Right lobe of liver (tissue), 6 donors: ENCODE data around the gene SLC37A4. TPM values are rescaled to one million over a fixed set of nuclear protein-coding genes. Genes with fewer than 3 reads are reported as not detected.
"Not testable (repeated sequence)": the region's sequence is repeated elsewhere in the genome, so short reads cannot be mapped to it uniquely, and the experiment has no call there.

Source experiments
- ATAC-seq, 4 donors: fragments of 200-7000 bp; cut with Tn5 transposase; one replicate each; pipeline ENCODE4 v1.9.1; 2020; ENCODE audit warnings: mild to moderate bottlenecking in 4 of 4, moderate library complexity in 4 of 4
- DNase-seq, 3 donors: peaks; one replicate each; pipeline ENCODE4 v3.0.0-alpha.2; 2020
- H3K27ac ChIP-seq, 3 donors: fragments of 200-600 bp; one replicate each; pipeline ENCODE4 v1.8.0; 2022
- H3K27me3 ChIP-seq, 2 donors: fragments of 200-600 bp; one replicate each; pipeline ENCODE4 v1.8.0; 2022
- H3K36me3 ChIP-seq, 4 donors: fragments of 200-600 bp; sonication (generic) in 1 of 4; one replicate each; pipeline versions ENCODE4 v1.5.1 to v1.8.0; 2017 to 2022; ENCODE audit warnings: control low read depth in 1 of 4
- H3K4me1 ChIP-seq, 4 donors: fragments of 200-600 bp; sonication (generic) in 1 of 4; one replicate each; pipeline versions ENCODE4 v1.5.1 to v1.8.0; 2017 to 2022; ENCODE audit warnings: control low read depth in 1 of 4
- H3K4me3 ChIP-seq, 3 donors: fragments of 200-600 bp; one replicate each; pipeline ENCODE4 v1.8.0; 2022
- H3K9me3 ChIP-seq, 4 donors: fragments of 200-600 bp; sonication (generic) in 1 of 4; one replicate each; pipeline versions ENCODE4 v1.5.1 to v1.8.0; 2017 to 2022; ENCODE audit warnings: control low read depth in 1 of 4
- CTCF ChIP-seq, 4 donors: fragments of 200-600 bp in 3 of 4; fragments of 450-650 bp in 1 of 4; IDR thresholded peaks; one replicate each; pipeline versions ENCODE4 v1.5.1 to v1.8.0; 2016 to 2022; ENCODE audit warnings: antibody characterized with exemption in 4 of 4, mild to moderate bottlenecking in 2 of 4
- POLR2A ChIP-seq: fragments of 450-650 bp; IDR thresholded peaks from one replicate; pipeline ENCODE4 v1.6.1; 2017; ENCODE audit warnings: antibody characterized with exemption, mild to moderate bottlenecking
- WGBS: methylation state at CpG from one replicate; pipeline ENCODE4 v1.1.6; 2018; ENCODE audit warnings: low coverage, low lambda C conversion rate; ENCODE audit not compliant: insufficient coverage; ENCODE audit errors: missing lambda C conversion rate; 5-methylcytosine and 5-hydroxymethylcytosine counted together
- intact Hi-C, 2 donors: fragments of 100-400 bp; cut with DNase I; formaldehyde crosslinking; loops; one replicate each; pipeline versions ENCODE4 v1.11.2 to v1.14.1; 2022
- total RNA-seq, 6 experiments: library from RNA; depleted of rRNA in 2 of 6; stranded (reverse); fragments of >200 nt in 2 of 6; fragmentation: NEBNext Ultra II Directional in 3 of 6; extraction: Animal tissue kit (Norgen Biotek cat#: 25700) in 3 of 6; gene quantifications; one replicate each; pipeline versions ENCODE4 v1.1.0 to v1.2.4, GENCODE V29; 2016 to 2023
- donor health status: DM: no; HTN: yes; CAD: no.
- donor health status: DM: no; HTN: no; CAD: no.
- donor health status: DM: no; HTN: no; CAD: no.
- donor health status: DM: no; HTN: yes; CAD: no.
- donor health status: DM: no; HTN: yes; CAD: no.

SLC37A4 gene
- total RNA-seq, 6 experiments from 2014 or later = 78.5 to 177 (median 147) TPM

GRCh38 chr11:119018074-119018938 lies 12.4 kb downstream of the SLC37A4 start, which contains the start of the genes RPS25 and TRAPPC4:
Gene RPS25, minus strand, starts transcription at chr11:119018343. Its CDS starts 59 bp downstream, at chr11:119018284.
Gene TRAPPC4, plus strand, starts transcription at chr11:119018766. Its CDS starts 30 bp downstream, at chr11:119018796.
- H3K4me1 ChIP-seq = peaks cover 0 to 51% (median 23%) of the 10 kb centered on the region in 4 donors
- intact Hi-C loops = no loop called here
- ATAC-seq (peak; percentile 82 to 92 (median 86)), DNase-seq (peak; percentile 95 to 97 (median 96))
- H3K36me3 ChIP-seq = peaks cover 0 to 44% (median 14%) of the 10 kb centered on the region in 4 donors
- peak within 1 kb of the TSS; percentile 77 to 90 (median 81) for H3K4me3 ChIP-seq
- no peaks in the 10 kb centered on the region for H3K9me3 ChIP-seq
- peak; percentile 63 for TF ChIP-seq POLR2A
- TF ChIP-seq CTCF (IDR thresholded peaks at IDR 0.05) = peak in 1 of 4 donors; percentile 16
- no peaks in the 10 kb centered on the region for H3K27me3 ChIP-seq
- WGBS = under 1% methylated on average over 54 of the region's 63 CpGs
- H3K27ac ChIP-seq = peak within 1 kb of the TSS; percentile 64 to 85 (median 85)

GRCh38 chr11:119017377-119017776 lies 13.3 kb downstream of the SLC37A4 start:
- peaks cover 0 to 41% (median 17%) of the 10 kb centered on the region in 4 donors for H3K4me1 ChIP-seq
- peak overlapping the region; percentile 77 to 90 (median 81) for H3K4me3 ChIP-seq
- ATAC-seq, intact Hi-C loops, H3K27me3 ChIP-seq, H3K9me3 ChIP-seq, DNase-seq: not testable (repeated sequence)
- 2% methylated on average over 10 of the region's 10 CpGs for WGBS
- peaks cover 0 to 43% (median 15%) of the 10 kb centered on the region in 4 donors for H3K36me3 ChIP-seq
- peak overlapping the region in 2 of 3 donors; percentile 85 for H3K27ac ChIP-seq

- DNase-seq = no peak
- H3K27ac ChIP-seq = no peak overlapping the region
Observed at GRCh38 chr11:119016216-119017009, 14.3 kb downstream of the SLC37A4 start.

GRCh38 chr11:119015054-119015611 lies 15.5 kb downstream of the SLC37A4 start:
- intact Hi-C loops = no loop called here
- TF ChIP-seq POLR2A (no peak), CTCF (IDR thresholded peaks at IDR 0.05) (peak in 3 of 4 donors; percentile 27 to 30 (median 27))
- no peak for DNase-seq
- Histone ChIP-seq H3K36me3 (peaks cover 0 to 46% (median 15%) of the 10 kb centered on the region in 4 donors), H3K27ac (no peak overlapping the region), H3K9me3 (no peaks in the 10 kb centered on the region), H3K27me3 (no peaks in the 10 kb centered on the region), H3K4me1 (peaks cover 0 to 19% (median 9%) of the 10 kb centered on the region in 4 donors), H3K4me3 (no peak overlapping the region)
- no peak for ATAC-seq
- WGBS = 25% methylated on average over 8 of the region's 8 CpGs

More at GRCh38 chr11:119016216-119017009, 14.3 kb downstream of the SLC37A4 start:
- Histone ChIP-seq H3K4me1 (peaks cover 0 to 32% (median 14%) of the 10 kb centered on the region in 4 donors), H3K9me3 (no peaks in the 10 kb centered on the region), H3K4me3 (peak overlapping the region in 1 of 3 donors; percentile 90), H3K27me3 (no peaks in the 10 kb centered on the region), H3K36me3 (peaks cover 0 to 46% (median 15%) of the 10 kb centered on the region in 4 donors)
- TF ChIP-seq CTCF (IDR thresholded peaks at IDR 0.05) = no peak
- no peak for TF ChIP-seq POLR2A
- intact Hi-C loops = no loop called here
- ATAC-seq = no peak
- WGBS = 57% methylated on average over 12 of the region's 14 CpGs
